Stimulated activated CD4-positive, alpha-beta T cell treated with anti-CD3 and anti-CD28 coated beads, Interleukin-12 subunit alpha, Interleukin-12 subunit beta, amount 100 ng/mL, for 48 hours (primary cell): ENCODE data around the gene RAD21L1.

ENCODE experiments used
- DNase-seq, 3 donors: peaks; one replicate each; pipeline ENCODE4 v3.0.0-alpha.2; 2020; ENCODE audit warnings: low read depth in 2 of 3, low spot score in 1 of 3

RAD21L1 gene

GRCh38 chr20:1225783-1226654 lies at the start of gene RAD21L1:
Gene RAD21L1 (plus strand): TSS chr20:1226044. CDS start chr20:1228454, 2,410 bp downstream.
- DNase-seq, result peak; percentile 74 to 81 (median 77)

GRCh38 chr20:1177680-1178079 lies 48.2 kb upstream of the RAD21L1 start:
- DNase-seq, result no peak

- no peak for DNase-seq
These were observed 47.7 kb upstream of the RAD21L1 start for GRCh38 chr20:1178103-1178502.

GRCh38 chr20:1178623-1179022 lies 47.2 kb upstream of the RAD21L1 start:
- no peak for DNase-seq

GRCh38 chr20:1180949-1181348 lies 44.9 kb upstream of the RAD21L1 start:
- DNase-seq, result no peak

- no peak for DNase-seq
These were observed 43.7 kb upstream of the RAD21L1 start for GRCh38 chr20:1182106-1182505.

GRCh38 chr20:1183153-1183552 lies 42.7 kb upstream of the RAD21L1 start:
- DNase-seq, result no peak

- DNase-seq, result no peak
These were observed 41.6 kb upstream of the RAD21L1 start for GRCh38 chr20:1184260-1184637.

GRCh38 chr20:1184638-1185315 lies 41.1 kb upstream of the RAD21L1 start, which contains the start of gene TMEM74B:
Gene TMEM74B (minus strand): TSS chr20:1184981. CDS start chr20:1183801, 1,180 bp downstream.
- no peak for DNase-seq

- no peak for DNase-seq
These were observed 40.5 kb upstream of the RAD21L1 start for GRCh38 chr20:1185316-1185741.

GRCh38 chr20:1185790-1186334 lies 40.0 kb upstream of the RAD21L1 start:
- peak; percentile 28 to 55 (median 38) for DNase-seq

- no peak for DNase-seq
These were observed 39.4 kb upstream of the RAD21L1 start for GRCh38 chr20:1186367-1186991.

GRCh38 chr20:1187605-1188171 lies 38.2 kb upstream of the RAD21L1 start:
- DNase-seq, result no peak

GRCh38 chr20:1188347-1188746 lies 37.5 kb upstream of the RAD21L1 start:
- no peak for DNase-seq

GRCh38 chr20:1189827-1190226 lies 36.0 kb upstream of the RAD21L1 start:
- DNase-seq, result no peak

GRCh38 chr20:1190847-1191246 lies 35.0 kb upstream of the RAD21L1 start:
- DNase-seq, result no peak

GRCh38 chr20:1191299-1191698 lies 34.5 kb upstream of the RAD21L1 start:
- DNase-seq, result no peak

- no peak for DNase-seq
These were observed 30.6 kb upstream of the RAD21L1 start for GRCh38 chr20:1195226-1195625.

GRCh38 chr20:1196634-1197033 lies 29.2 kb upstream of the RAD21L1 start:
- no peak for DNase-seq

GRCh38 chr20:1197801-1198200 lies 28.0 kb upstream of the RAD21L1 start:
- no peak for DNase-seq

GRCh38 chr20:1198751-1199150 lies 27.1 kb upstream of the RAD21L1 start:
- DNase-seq, result no peak
